ENCODE data around the gene TXNDC16.

DNA sequence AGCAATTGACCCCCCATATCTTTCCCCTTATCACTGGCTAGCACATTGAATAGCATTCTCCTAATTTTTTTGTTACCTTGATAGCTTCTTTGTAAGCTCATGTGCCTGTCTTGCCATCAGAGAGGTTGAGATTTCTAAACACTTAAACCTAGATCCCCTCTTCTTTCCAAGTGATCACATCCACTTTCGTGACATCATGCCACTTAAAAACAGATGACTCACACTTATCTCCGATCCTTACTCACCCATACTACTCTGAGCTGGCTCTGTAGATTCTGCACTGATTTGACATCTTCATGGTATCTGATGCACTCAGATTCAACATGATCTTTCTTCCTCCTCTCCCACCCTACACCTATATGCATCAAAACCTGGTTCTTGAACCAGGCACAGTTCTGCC, 10.8 kb upstream of the TXNDC16 start:
- TF ChIP-seq, protein P1, sequence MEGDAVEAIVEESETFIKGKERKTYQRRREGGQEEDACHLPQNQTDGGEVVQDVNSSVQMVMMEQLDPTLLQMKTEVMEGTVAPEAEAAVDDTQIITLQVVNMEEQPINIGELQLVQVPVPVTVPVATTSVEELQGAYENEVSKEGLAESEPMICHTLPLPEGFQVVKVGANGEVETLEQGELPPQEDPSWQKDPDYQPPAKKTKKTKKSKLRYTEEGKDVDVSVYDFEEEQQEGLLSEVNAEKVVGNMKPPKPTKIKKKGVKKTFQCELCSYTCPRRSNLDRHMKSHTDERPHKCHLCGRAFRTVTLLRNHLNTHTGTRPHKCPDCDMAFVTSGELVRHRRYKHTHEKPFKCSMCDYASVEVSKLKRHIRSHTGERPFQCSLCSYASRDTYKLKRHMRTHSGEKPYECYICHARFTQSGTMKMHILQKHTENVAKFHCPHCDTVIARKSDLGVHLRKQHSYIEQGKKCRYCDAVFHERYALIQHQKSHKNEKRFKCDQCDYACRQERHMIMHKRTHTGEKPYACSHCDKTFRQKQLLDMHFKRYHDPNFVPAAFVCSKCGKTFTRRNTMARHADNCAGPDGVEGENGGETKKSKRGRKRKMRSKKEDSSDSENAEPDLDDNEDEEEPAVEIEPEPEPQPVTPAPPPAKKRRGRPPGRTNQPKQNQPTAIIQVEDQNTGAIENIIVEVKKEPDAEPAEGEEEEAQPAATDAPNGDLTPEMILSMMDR (IDR thresholded peaks at IDR 0.05): no peak
- TF ChIP-seq POLR2A (IDR thresholded peaks at IDR 0.05) (no peak), EP300 (IDR thresholded peaks at IDR 0.05) (no peak)
